ENCODE measurements around the gene KRT34.

GRCh38 chr17:41387670-41388069 is 5.6 kb upstream of the KRT34 start:
- no peak for TF ChIP-seq GATA2 (IDR thresholded peaks at IDR 0.05; ENCODE audit: low read depth, low read length)
- TF ChIP-seq GATA3 (IDR thresholded peaks at IDR 0.05; ENCODE audit: low read depth, low read length) = no peak

Data from SH-SY5Y (cell line).